Stimulated activated CD4-positive, alpha-beta T cell treated with anti-CD3 and anti-CD28 coated beads, Interleukin-1b, Interleukin-23, amount 100 ng/mL, for 48 hours (primary cell): Measurements from ENCODE around the gene SLA2.
A peak's percentile ranks its signal among the peaks of the same experiment; 100 is the strongest.
"Not testable (repeated sequence)": the region's sequence is repeated elsewhere in the genome, so short reads cannot be mapped to it uniquely, and the experiment has no call there.

ENCODE experiments used
- DNase-seq: peaks from one replicate; pipeline ENCODE4 v3.0.0-alpha.2; 2020

The SLA2 gene

DNA sequence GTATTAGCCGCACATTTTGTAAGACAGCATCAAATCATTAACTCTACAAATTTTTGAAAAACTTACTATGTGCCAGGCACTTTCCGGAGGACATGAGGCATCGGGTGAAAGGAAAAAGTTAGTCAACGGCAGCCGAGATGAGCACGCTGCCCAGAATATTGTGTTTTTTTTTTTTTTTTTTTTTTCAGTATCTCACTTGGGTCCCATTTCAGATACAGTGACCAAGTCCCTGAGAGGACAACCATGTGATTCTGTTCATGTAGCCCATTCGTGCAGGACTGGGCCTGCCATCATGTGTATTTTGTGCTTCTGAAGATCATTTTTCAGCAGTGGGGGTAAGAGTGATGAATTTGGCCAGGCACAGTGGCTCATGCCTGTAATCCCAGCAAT, 1.3 kb downstream of the SLA2 start:
- DNase-seq = peak; percentile 69

DNA sequence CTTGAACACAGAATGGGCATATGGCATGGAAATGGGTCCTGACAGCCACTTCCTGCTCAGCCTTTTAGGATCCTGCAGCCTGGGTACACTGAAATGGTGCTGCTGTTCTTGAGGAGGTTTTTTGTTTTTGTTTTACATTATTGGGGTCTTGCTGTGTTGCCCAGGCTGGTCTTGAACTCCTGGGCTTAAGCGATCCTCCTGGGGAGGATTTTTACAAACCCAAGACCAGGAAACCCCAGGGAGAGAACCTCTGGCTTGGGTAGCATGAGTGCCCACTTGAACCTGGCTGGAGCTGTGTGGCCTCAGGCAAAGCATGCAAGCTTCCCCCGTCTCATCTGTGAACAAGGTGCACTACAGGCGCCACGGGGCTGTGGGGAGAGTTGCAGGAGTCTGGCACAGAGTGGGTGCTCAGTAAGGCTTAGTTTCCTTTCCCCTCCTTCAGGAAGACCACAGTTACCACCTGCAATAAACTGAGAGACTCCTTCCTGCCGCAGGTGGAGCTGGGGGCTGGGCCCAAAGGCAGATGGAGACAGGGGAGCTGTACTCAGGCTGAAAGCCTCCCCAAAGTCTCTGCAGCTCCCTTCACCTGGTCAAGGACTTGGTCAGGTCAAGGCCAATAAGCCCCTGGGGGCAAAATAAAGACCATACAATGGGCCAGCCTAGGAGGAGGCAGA, 1.8 kb downstream of the SLA2 start:
- DNase-seq = peak; percentile 62

DNA sequence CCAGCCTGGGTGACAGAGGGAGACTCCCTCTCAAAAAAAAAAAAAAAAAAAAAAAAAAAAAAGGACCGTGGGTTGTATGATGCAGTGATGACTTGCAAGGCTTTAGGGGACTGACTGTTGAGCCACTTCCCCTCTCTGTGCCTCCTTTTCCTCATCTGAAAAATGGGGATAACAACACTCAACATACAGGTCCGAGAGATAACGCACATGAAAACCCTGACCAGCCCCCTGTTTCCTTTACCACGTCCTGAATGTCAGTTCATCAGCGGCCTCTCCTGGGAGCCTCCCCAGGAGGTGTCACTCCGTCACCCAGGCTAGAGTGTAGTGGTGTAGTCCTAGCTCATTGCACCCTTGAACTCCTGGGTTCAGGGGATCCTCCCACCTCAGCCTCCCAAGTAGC, 3.9 kb downstream of the SLA2 start:
- no peak for DNase-seq

DNA sequence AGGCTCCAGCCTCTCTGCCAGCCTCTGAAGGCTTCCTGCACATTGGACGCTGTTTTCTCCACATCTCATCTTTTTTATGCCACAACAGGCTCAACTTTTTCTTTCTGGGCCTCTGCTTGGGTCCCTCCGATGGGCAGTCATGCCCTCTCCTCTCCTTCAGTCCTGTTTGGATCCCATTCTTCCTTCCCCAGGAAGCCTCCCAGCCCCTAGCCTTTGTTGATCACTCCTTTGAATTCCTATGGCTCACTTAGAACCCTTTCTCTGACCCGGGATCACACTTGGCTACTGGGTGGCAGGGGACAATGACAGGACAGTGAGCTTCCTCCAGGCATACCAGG, 4.5 kb downstream of the SLA2 start:
- DNase-seq = no peak

DNA sequence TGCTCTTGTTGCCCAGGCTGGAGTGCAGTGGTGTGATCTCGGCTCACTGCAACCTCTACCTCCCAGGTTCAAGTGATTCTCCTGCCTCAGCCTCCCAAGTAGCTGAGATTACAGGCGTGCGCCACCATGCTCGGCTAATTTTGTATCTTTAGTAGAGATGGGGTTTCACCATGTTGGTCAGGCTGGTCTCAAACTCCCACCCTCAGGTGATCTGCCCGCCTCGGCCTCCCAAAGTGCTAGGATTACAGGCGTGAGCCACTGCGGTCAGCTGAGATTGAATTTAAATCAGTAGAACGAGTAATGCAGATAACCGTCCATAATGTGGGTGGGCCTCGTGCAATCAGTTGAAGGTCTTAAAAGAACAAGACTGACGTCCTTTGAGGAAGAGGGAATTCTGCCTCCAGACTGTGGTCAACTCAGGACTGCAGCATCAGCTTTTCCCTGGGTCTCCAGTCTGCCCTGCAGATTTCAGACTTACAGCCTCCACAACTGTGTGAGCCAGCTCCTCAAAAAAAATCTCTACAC, 7.1 kb downstream of the SLA2 start:
- DNase-seq = not testable (repeated sequence)

DNA sequence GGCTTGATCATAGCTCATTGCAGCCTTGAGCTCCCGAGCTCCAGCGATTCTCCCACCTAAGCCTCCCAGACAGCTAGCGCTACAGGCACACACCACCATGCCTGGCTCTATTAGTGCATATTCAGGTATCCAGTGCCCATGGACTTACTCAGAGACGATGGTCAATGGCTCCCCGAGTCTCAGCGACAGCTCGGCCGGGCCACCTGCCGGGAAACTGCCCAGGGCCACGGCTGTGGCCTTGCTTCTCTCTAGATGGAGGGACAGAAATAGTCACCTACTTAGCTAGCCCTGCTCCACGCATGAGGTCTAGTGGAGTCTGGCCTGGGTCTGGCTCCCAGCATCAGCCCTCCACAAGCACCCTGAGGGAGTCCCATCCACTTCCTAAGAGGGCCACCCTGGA, 11.7 kb downstream of the SLA2 start:
- no peak for DNase-seq

DNA sequence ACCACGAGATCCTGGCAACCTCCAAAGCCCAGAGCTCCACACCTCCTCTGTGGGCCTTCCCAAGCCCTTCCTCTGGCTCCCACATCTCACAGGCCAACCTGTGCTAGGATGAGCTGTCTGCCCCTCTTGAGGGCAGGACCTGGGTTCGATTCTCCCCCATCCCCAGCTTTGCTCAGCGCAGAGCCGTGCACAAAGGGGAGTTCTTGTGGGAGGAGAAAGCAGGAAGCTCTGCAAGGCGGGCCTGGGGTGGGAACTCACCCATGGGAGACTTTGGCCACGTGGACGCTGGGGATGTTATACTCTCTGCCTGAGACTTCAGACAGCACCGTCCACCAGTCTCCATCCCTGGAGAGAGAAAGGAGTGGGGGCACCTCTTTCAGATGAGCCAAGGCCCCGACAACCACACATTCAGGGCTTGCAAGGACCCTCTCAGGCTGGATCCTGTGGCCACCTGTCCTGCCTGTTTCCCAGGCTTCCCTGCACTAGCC, 12.7 kb downstream of the SLA2 start:
- DNase-seq = no peak

DNA sequence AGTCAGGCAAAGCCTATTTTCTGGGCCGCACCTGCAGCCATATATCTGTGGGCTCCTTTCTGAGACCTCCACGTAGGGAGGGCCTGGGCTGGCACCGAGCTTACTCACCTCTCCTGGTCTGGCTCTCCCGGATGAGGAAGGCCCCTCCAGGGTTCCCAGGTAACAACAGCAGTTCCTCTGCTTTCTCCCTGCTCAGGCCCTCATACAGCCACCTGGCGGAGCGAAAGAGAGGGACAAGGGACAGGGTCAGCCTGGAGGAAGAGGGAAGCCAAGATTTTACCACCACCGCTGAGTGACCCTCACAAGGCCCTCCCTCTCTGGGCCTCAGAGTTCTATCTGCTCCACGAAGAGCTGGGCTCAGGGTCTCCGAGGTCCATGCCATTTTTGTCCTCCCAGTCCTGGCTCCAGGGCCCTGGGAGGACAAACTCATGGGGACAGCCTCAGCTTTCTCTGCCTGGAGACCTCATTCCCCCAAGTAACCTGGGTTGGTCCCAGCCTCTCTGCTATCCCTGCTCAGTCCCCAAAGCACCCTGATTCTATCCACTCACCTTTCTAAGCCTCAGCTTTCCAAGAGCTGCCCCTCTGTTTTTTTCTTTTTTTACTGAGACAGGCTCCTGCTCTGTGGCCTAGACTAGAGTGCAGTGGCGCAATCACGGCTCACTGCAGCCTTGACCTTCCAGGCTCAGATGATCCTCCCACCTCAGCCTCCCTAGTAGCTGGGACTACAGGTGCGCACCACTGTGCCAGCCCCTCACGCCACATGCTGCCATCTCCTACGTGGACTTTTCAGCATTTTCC, 13.3 kb downstream of the SLA2 start:
- no peak for DNase-seq

DNA sequence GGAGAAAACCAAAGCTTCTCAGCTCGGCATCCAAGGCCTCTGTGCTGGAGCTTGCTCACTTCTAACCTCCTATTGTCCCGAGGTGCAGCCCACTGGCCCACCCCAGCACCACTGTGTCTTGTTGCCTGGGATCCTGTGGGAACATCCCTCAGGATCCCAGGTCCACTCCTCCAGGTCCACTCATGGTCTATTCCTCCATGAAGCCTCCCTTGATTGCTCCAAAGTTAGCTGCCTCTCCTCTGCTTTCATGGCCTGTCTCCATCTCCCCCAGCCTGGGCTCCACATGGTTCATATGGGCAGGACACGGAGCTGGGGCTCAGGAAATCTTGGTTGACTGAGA, 13.9 kb downstream of the SLA2 start:
- no peak for DNase-seq

DNA sequence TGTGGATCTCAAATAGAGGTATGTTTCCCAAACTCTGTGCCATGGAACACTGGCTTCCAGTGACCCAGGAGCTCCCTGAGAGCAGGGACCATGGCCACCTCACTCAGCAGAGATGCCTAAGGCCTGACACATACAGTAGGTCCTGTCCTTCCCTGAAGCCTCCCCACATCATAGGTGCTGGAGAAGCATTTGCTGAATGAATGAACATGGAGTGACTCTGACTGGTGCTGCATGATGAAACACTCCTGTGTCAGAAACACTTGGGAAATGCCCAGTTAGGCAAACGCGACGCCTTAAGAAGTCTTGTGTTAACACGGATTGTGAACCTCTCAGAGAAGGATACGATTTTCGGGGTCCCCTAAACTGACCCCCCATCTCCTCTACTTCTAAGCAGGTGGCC, 14.3 kb downstream of the SLA2 start:
- no peak for DNase-seq

DNA sequence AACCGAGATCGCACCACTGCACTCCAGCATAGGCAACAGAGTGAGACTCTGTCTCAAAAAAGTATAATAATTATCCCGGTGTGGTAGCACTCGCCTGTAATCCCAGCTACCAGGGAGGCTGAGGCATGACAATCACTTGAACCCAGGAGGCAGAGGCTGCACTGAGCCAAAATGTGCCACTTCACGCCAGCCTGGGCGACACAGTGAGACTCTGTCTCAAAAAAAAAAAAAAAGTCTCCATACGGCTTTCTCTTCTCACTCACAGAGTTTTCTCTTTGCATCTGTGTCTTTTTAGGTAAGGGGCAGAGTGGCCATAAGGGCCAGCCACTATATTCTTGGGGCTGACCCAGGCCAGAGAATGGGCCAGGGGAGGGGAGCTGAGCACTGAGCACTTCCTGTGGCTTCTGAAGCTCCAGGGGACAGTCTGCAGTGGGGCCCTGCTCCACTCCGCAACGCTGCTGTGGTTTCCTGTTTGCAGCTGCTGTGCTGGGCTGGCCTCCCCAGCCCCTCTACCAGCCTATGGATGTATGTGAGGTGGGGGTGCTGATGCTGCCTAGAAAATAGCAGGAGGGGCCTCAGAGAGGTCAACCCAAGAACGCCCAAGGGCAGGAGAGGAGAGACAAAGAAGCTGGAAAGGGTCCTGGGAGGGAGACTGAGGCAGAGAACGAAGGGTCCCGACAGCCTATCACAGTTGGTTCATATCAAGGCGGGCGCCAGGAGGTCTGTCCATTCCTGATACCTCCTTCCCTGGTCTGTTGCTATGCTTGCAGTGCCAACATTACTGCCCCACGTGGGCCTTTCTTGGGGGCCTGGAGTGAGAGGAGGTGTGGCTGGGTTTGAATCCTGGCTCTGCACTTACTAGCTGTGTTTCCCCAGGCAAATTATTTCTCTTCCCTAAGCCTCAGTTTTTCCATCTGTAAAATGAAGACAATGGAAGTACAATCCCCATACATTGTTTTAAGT, 16.0 kb downstream of the SLA2 start:
- DNase-seq = peak; percentile 37

DNA sequence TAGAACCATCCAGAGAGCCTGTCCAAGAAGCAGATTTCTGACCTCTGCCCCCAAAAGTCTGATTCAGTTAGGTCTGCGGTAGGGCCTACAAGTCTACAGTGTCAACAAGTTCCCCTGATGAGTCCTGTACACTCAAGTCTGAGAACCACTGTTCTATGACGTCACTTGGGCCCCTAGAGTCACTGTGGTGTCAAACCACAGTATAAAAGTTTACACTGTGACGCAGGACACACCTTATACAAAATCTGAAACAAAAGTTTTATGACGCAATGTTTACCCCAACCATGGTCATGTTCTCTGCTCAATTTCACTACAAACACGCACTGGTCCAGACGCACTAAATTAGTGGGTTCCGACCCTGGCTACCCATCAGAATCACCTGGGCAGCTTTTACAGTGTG, 17.9 kb downstream of the SLA2 start:
- DNase-seq = no peak

DNA sequence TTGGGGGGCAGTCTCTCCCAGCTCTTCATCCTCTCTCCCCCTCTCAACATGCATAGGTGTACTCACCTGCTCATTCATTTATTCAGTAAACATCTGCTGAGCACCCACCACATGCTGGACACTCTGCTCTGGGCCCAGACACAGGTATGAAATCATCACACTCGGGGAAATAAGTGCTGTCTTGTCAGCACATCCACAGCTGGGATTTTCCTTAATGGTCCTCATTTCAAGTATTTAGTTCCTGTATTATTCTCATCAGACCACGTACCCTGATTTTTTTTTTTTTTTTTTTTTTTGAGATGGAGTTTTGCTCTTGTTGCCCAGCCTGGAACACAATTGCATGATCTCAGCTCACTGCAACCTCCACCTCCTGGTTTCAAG, 21.1 kb downstream of the SLA2 start:
- no peak for DNase-seq

DNA sequence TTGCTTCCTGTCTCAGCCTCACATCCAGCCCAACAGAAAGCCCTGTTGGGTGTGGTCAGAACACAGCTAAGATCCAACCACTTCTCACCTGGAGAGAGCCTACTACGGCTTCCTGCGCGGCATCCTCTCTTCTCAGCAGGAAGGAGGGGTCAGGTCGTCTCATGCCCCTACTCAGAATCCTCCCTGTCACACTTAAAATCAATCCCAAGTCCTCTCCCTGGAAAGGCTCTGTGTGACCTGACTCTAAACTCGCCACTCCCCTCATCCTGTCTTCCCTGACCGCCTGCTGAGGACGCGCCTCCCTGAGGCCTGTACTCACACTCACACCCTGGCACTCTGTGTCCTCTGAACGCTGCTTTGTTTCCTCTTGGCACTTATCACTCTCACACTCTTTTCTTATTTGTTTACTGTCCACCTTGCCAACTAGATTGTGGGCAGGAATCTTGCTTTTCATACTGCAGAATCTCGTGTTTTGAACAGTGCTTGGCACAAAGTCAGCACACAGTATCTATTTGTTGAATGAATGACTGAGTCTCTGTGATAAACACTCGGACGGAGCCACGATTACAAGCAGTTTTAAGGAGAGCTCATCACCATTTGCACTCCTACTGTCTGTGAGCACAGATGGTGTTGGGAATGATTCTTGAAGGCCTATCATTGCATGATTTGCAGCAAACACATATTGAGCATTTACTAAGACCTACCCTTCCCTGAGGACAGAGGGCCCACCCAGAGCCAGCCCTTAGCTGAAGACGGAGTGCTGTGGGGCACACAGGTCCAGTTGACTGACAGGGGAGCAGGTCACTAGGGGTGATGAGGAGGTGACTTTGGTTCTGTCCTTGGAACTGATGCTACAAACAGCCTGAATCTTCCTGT, 21.7 kb downstream of the SLA2 start:
- no peak for DNase-seq

DNA sequence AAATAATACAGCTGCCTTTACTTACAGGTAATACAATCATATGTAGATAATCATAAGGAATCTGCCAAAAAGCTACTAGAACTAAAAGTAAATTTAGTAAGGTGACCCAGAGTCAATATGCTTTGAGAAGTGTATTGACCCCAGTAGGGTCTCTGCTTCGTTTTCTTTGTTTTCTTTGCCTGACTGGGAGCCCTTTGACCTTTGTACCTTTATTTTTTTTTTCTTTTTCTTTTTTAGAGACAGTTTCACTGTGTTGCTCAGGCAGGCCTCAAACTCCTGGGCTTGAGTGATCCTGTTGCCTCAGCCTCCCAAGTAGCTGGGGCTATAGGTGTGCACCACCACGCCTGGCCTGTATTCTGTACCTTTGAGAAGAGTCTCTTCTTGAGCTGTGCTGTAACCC, 22.6 kb downstream of the SLA2 start:
- no peak for DNase-seq

DNA sequence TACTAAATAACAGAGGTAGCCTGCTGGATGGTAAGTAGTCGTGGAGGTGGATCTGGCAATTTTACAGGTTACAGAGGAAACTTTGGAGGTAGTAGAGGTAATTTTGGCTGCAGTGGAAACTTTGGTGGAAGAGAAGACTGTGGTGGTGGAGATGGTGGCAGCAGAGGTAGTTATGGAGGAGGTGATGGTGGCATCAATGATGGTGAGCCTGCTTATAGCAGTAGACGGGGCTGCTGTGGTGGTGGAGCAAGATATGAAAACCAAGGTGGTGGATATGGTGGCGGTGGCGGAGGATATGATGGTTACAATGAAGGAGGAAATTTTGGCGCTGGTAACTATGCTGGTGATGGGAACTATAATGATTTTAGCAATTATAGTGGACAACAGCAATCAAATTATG, 25.1 kb downstream of the SLA2 start:
- DNase-seq = no peak

DNA sequence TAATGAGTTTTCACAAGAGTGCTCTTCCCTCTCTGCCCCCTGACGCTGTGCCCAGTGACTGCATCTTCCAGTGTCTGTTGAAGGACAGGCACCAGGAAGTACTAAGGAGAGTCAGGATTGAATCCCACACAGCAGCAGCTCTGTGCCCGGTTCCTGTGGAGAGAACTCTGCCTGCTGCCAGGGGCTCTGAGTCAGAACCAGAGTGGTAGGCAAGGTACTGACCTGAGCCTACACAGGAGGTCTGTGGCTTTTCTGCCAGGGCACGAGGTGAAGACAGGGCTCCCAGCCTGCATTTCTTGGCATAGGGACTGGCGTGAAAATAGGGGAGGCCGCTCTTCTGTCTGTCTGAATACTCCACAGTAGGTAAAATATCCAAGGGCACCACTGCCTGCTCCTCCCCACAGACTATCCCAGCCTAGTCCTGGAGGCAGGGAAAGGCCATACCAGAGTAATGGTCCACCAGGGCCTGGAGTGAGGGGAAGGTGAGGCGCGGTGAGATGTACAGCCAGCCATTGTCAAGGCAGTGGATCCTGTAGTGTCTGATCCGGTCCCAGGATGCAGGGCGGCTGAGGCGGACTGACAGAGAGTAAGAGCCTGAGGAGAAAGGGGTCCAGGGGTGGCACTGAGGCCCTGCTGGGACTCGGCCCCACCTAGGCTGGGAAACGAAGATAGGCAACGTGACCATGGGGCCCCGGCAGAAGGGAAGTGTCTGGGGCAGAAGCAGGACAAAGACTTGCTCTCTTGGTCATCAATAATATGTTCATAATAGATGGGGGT, 31.0 kb downstream of the SLA2 start:
- no peak for DNase-seq

DNA sequence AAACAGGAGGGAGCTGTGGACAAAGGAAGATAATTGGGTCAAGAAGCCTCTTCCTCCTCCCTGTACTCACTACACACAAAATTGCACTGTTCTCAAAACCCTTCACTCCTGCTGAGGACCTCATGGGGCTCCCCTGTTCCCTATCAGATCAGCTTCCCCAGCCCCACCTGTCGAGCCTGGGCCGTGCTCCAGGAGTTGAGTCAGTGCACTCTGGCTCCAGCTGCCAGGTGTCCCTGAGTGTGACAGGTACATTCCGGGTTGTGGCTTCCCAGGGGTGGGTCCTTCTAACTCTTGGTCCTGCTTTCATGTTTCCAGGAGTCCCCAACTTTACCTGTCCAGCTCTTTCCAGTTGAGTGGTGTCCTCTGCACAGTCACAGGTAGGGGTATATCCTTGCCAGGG, 32.0 kb downstream of the SLA2 start:
- no peak for DNase-seq

DNA sequence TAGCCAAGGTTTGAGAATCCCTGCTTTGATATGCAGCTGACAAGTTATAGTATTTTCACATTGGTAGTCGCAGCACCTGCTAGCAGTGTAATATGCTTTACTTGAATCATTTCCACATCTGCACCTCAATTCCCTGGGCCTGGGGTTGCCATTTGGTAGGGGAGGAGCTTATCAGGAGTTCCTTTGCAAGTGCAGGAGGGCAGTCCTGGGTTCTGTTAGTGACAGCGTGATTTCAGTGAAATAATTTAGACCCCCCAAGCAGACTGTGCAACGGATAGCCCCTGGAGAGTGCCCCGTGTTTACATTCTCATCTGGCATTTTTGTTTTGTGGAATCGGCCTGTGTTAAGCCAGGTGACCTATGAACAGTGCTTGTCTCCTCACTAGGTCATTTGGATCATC, 34.4 kb downstream of the SLA2 start:
- DNase-seq = no peak

DNA sequence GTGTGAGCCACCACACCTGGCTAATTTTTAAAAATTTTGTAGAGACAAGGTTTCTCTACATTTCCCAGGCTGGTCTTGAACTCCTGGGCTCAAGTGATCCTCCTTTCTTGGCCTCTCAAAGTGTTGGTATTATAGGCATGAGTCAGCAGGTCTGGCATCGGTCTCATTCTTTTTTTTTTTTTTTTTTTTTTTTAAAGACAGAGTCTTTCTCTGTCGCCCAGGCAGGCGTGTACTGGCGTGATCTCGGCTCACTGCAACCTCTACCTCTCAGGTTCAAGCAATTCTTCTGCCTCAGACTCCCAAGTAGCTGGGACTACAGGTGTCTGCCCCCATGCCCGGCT, 37.6 kb downstream of the SLA2 start:
- not testable (repeated sequence) for DNase-seq

DNA sequence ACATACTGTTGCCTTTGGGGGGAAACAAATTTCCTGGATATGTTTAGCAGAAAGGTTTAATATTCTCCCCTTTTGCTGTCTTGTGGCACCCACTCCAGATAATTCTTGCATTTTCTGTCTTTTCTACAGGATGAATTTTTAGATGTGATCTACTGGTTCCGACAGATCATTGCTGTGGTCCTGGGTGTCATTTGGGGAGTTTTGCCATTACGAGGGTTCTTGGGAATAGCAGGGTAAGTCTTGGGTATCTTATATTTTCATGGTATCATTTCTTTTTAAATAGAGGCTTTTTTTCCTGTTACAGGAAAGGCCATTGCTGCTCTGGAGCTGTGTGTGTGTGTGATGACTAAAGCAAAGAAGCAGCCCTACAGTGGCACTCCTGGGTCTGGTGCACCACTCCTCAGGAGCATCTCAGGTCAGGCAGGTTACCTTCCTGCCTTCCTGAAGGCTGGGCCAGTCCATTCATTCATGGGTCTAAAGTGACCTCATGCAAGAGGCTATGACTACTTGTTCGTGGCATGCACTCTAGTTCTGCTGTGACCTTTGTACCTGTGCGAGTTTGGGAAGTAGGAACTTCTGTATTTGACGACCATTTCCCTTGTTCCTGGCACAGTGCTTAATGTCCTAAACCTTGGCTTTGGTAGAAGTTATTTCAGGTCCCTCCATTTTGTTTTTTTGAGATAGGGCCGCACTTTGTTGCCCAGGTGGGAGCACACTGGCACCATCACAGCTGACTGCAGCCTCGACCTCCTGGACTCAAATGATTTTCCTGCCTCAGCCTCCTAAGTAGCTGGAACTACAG, 38.2 kb downstream of the SLA2 start:
- no peak for DNase-seq
